HCT116 (cell line): ENCODE measurements around the gene INHBE. TPM values are rescaled to one million over a fixed set of nuclear protein-coding genes. Genes with fewer than 3 reads are reported as not detected.

Source experiments
- ATAC-seq: fragments of 200-7000 bp; cut with Tn5 transposase; 2 replicates; pipeline ENCODE4 v1.9.1; 2020; ENCODE audit warnings: mild to moderate bottlenecking, moderate library complexity
- BruUV-seq: library from RNA; stranded (reverse); fragments of 400-500 nt; replicated peaks from 2 replicates; lab custom pipeline; 2021; lab: Mats Ljungman, UMichigan
- CTCF ChIA-PET: fragments of 300-600 bp; sonication (Branson Sonifier 250); formaldehyde crosslinking; loops from one replicate; lab custom pipeline; 2021; ENCODE audit warnings: antibody characterized with exemption; lab: Charles Lee
- POLR2A ChIA-PET: fragments of 300-600, 350-600 bp; sonication (Branson Sonifier 250); formaldehyde crosslinking; loops from one replicate; lab custom pipeline; 2021; ENCODE audit warnings: antibody characterized with exemption; lab: Charles Lee
- RAD21 ChIA-PET, 2 experiments: fragments of 300-600 bp; sonication (Branson Sonifier 250); formaldehyde crosslinking; loops; one replicate each; lab custom pipeline; 2023; ENCODE audit warnings: low total read pairs in 2 of 2; ENCODE audit not compliant: uncharacterized antibody in 2 of 2, unreplicated experiment in 2 of 2, low non-redundant PET in 1 of 2; lab: Charles Lee
- DNase-seq: peaks from one replicate; pipeline ENCODE4 v3.0.0-alpha.2; 2010; ENCODE audit warnings: low read depth, low spot score
- H2AFZ ChIP-seq: fragments of 200-600 bp; shearing (Covaris generic), sonication (generic); 2 replicates; pipeline ENCODE4 v1.6.1; 2017; ENCODE audit warnings: low read depth, mixed run types, mixed read lengths, antibody characterized with exemption, low read length; ENCODE audit not compliant: poor library complexity, severe bottlenecking
- H3K27ac ChIP-seq: 2 replicates; pipeline ENCODE4 v1.5.1; 2012; ENCODE audit warnings: low read depth, low read length
- H3K27me3 ChIP-seq: fragments of 200-600 bp; sonication (generic); 2 replicates; pipeline ENCODE4 v1.6.1; 2016; ENCODE audit warnings: mixed run types, low read length, mixed read lengths; ENCODE audit not compliant: insufficient read depth
- H3K36me3 ChIP-seq, 2 experiments: fragments of 200-500 bp in 1 of 2; fragments of 200-600 bp in 1 of 2; sonication (Bioruptor generic) in 1 of 2; sonication (generic) in 1 of 2; 2 replicates each; pipeline versions ENCODE4 v1.5.1 to v1.6.1; 2014 to 2016; ENCODE audit warnings: low read length in 2 of 2, inconsistent platforms in 1 of 2, mixed read lengths in 1 of 2, mixed run types in 1 of 2; ENCODE audit not compliant: insufficient read depth in 2 of 2, control insufficient read depth in 1 of 2
- H3K4me1 ChIP-seq, 2 experiments: fragments of 200-600 bp in 1 of 2; sonication (generic) in 1 of 2; 2 replicates each; pipeline versions ENCODE4 v1.5.1 to v1.6.1; 2012 to 2017; ENCODE audit warnings: low read length in 2 of 2, inconsistent platforms in 1 of 2, mild to moderate bottlenecking in 1 of 2, mixed read lengths in 1 of 2, mixed run types in 1 of 2, moderate library complexity in 1 of 2; ENCODE audit not compliant: insufficient read depth in 2 of 2, control insufficient read depth in 1 of 2
- H3K4me2 ChIP-seq: fragments of 200-600 bp; sonication (generic); 2 replicates; pipeline ENCODE4 v1.6.1; 2017; ENCODE audit warnings: mixed run types, low read length, mixed read lengths
- H3K4me3 ChIP-seq, 2 experiments: fragments of 200-600 bp in 1 of 2; sonication (generic) in 1 of 2; replicated peaks in 1 of 2; 2 replicates each; pipeline ENCODE4 v1.5.1; 2011 to 2016; ENCODE audit warnings: low read length in 2 of 2, control low read depth in 1 of 2, low read depth in 1 of 2, mild to moderate bottlenecking in 1 of 2, mixed read lengths in 1 of 2, mixed run types in 1 of 2
- H3K79me2 ChIP-seq: fragments of 200-600 bp; sonication (generic); 2 replicates; pipeline ENCODE4 v1.6.1; 2017; ENCODE audit warnings: mild to moderate bottlenecking, mixed run types, low read length, moderate library complexity, mixed read lengths; ENCODE audit not compliant: insufficient read depth
- H3K9ac ChIP-seq: fragments of 200-600 bp; sonication (generic); 2 replicates; pipeline ENCODE4 v1.6.1; 2016; ENCODE audit warnings: low read length, mixed read lengths
- H3K9me2 ChIP-seq: fragments of 200-600 bp; sonication (generic), shearing (Covaris generic); 2 replicates; pipeline ENCODE4 v1.6.1; 2017; ENCODE audit warnings: mixed run types, mild to moderate bottlenecking, moderate library complexity; ENCODE audit not compliant: insufficient read depth
- H3K9me3 ChIP-seq, 2 experiments: fragments of 200-500 bp in 1 of 2; fragments of 200-600 bp in 1 of 2; sonication (Bioruptor generic) in 1 of 2; sonication (generic) in 1 of 2; 2 replicates each; pipeline ENCODE4 v1.6.1; 2014 to 2017; ENCODE audit warnings: low read length in 2 of 2, mixed read lengths in 2 of 2, inconsistent platforms in 1 of 2, low read depth in 1 of 2, mild to moderate bottlenecking in 1 of 2, mixed run types in 1 of 2, moderate library complexity in 1 of 2; ENCODE audit not compliant: control insufficient read depth in 1 of 2, insufficient read depth in 1 of 2
- H4K20me1 ChIP-seq: fragments of 200-600 bp; sonication (generic), shearing (Covaris generic); 2 replicates; pipeline ENCODE4 v1.6.1; 2017; ENCODE audit warnings: mixed run types, mild to moderate bottlenecking, moderate library complexity; ENCODE audit not compliant: insufficient read depth
- CEBPB ChIP-seq: IDR thresholded peaks from 2 replicates; pipeline ENCODE4 v1.6.1; 2012; ENCODE audit warnings: low read depth
- CTCF ChIP-seq, 3 experiments: fragments of 200-600 bp in 1 of 3; sonication (generic) in 1 of 3; IDR thresholded peaks in 2 of 3; conservative IDR thresholded peaks in 1 of 3; 2 replicates each; pipeline ENCODE4 v1.5.1; 2012 to 2017; ENCODE audit warnings: low read depth in 2 of 3, low read length in 2 of 3, antibody characterized with exemption in 1 of 3, borderline replicate concordance in 1 of 3, control low read depth in 1 of 3, mild to moderate bottlenecking in 1 of 3, mixed read lengths in 1 of 3, mixed run types in 1 of 3, moderate library complexity in 1 of 3; ENCODE audit not compliant: insufficient read depth in 1 of 3
- RAD21 ChIP-seq: IDR thresholded peaks from 2 replicates; pipeline ENCODE4 v1.6.1; 2012; ENCODE audit warnings: low read depth, mild to moderate bottlenecking
- REST ChIP-seq: IDR thresholded peaks from 2 replicates; pipeline ENCODE4 v1.6.1; 2012; ENCODE audit warnings: low read depth
- SP1 ChIP-seq: IDR thresholded peaks from 2 replicates; pipeline ENCODE4 v1.6.1; 2012; ENCODE audit warnings: low read depth
- SRF ChIP-seq: IDR thresholded peaks from 2 replicates; pipeline ENCODE4 v1.6.1; 2012; ENCODE audit warnings: low read depth
- ZBTB33 ChIP-seq: IDR thresholded peaks from 2 replicates; pipeline ENCODE4 v1.6.1; 2011; ENCODE audit warnings: mild to moderate bottlenecking, low read length, moderate library complexity; ENCODE audit not compliant: insufficient replicate concordance; ENCODE audit errors: extremely low read depth
- ZFX ChIP-seq: fragments of 450-650 bp; IDR thresholded peaks from 2 replicates; pipeline ENCODE4 v1.6.1; 2017
- ZNF274 ChIP-seq: fragments of 200-500 bp; sonication (Bioruptor generic); IDR thresholded peaks from 2 replicates; pipeline ENCODE4 v1.6.1; 2014; ENCODE audit warnings: mild to moderate bottlenecking, low read depth, low read length, inconsistent platforms
- intact Hi-C: fragments of 100-400 bp; cut with micrococcal nuclease; formaldehyde crosslinking; loops from 2 replicates; pipeline ENCODE4 v1.10.0; 2022
- total RNA-seq: library from RNA; stranded (reverse); gene quantifications from one replicate; pipeline ENCODE4 v1.2.1, GENCODE V29; 2021; ENCODE audit not compliant: unreplicated experiment
- TF ChIP-seq, protein P1 (sequence below): IDR thresholded peaks from 2 replicates; pipeline ENCODE4 v1.6.1; 2012

Gene INHBE
- total RNA-seq, 1 experiment from 2014 or later: 0.89 TPM

DNA sequence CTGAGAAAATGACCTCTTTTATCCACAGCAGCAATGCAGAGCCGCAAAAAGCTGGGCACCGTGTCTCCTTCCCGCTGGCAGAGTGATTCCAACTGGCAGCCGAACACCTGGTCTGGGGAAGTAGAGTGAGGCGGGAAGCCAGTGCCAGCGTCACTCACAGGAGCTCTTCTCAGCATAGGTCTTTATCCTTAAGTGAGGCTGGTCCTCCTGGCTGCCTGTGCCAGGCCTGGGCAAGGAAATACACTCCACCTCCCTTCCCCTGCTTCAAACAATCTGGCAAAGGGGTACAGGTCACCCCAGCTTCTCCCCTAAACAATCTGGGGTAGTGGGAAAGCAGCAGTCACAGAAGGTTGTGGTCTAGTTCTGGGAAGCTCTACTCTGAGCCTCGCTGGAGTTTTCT, 19.8 kb downstream of the INHBE start (continued):
- TF ChIP-seq REST: no peak
- TF ChIP-seq, protein P1, sequence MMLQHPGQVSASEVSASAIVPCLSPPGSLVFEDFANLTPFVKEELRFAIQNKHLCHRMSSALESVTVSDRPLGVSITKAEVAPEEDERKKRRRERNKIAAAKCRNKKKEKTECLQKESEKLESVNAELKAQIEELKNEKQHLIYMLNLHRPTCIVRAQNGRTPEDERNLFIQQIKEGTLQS: no peak

DNA sequence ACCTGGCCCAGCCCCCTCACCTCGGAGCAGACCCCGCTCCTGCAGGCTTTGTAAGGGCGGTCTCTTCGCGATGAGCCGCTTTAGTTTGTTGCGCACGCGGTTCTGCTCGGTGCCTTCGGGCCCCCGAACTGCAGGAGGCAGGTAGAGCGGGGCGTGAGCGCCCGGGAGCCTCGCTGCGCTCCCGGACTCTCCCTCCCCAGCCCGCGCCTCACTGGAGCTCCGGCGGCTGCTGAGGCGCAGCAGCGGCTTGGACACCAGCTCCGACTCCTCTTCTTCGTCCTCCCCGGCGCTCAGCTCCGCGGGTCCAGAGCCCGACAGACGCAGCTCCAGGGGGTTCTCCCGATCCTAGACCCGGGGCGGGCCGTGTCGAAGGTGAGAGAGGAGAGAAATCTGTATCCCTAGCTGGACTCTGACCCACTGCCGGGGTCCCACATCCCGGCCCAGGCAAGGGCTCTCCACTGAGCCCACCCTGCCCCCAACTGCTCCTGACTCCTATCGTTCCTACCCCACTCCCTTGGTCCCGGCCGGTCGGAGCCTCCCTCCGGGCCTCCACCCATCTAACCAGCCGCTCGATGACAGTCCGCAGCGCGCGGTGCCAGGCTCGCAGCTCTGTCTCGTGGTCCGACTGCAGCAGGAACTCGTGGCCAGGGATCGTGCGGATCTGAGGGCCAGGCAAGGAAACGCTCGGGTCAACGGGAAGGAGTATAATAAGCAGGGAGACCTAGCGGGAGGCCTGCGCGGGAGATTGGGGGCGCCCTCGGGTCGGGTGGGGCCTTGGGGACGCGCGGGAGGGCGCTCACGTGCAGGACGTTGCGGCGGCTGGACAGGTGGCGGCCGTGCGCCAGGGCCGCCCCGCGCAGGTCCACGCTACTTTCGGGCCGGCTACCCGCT, 20.4 kb downstream of the INHBE start:
- no peaks in the 10 kb centered on the region for H3K9me2 ChIP-seq
- H3K79me2 ChIP-seq: no peaks in the 10 kb centered on the region
- H3K27ac ChIP-seq: no peak overlapping the region
- intact Hi-C loops: no loop called here
- no peak for ATAC-seq
- H3K36me3 ChIP-seq: no peaks in the 10 kb centered on the region
- ChIA-PET POLR2A (no interaction called here), CTCF (no interaction called here), RAD21 (interaction anchor here in 1 of 2 experiments (0.7 kb wide), 1 partner anchor 17 kb away, joined by 3 read pairs; no protein-coding TSS in a partner anchor)
- no peaks in the 10 kb centered on the region for H3K9me3 ChIP-seq
- H3K4me3 ChIP-seq: no peak overlapping the region
- no peak overlapping the region for H3K9ac ChIP-seq
- H4K20me1 ChIP-seq: no peaks in the 10 kb centered on the region
- peaks cover 0 to 16% of the 10 kb centered on the region in 2 experiments; a peak in 2 of 4 replicates for H3K4me1 ChIP-seq
- H2AFZ ChIP-seq: no peak overlapping the region
- DNase-seq: no peak
- BruUV-seq: no TSS peak
- H3K4me2 ChIP-seq: no peak overlapping the region
- H3K27me3 ChIP-seq: peaks cover 19% of the 10 kb centered on the region; the same call in 1 of the 2 replicates
- TF ChIP-seq REST (no peak), CTCF (IDR thresholded peaks at IDR 0.05 in 2 of 3, conservative IDR thresholded peaks at IDR 0.05 in 1 of 3; ENCODE audit: borderline replicate concordance in 1 of 3, insufficient read depth in 1 of 3, low read depth in 2 of 3, low read length in 2 of 3) (no peak), ZNF274 (no peak), CEBPB (no peak), SP1 (no peak), ZBTB33 (no peak), ZFX (no peak), RAD21 (no peak), SRF (no peak)
